Chondrocyte (in vitro differentiated cells): ENCODE data around the gene CFAP97D2. TPM values are rescaled to one million over a fixed set of nuclear protein-coding genes. Genes with fewer than 3 reads are reported as not detected.
"Not testable (repeated sequence)": the region's sequence is repeated elsewhere in the genome, so short reads cannot be mapped to it uniquely, and the experiment has no call there.

Source experiments
- DNase-seq: peaks from one replicate; pipeline ENCODE4 v3.0.0; 2021; ENCODE audit warnings: mixed read lengths, low spot score
- H3K27ac Mint-ChIP-seq: one replicate; pipeline ENCODE4 v1.8.0; 2021; ENCODE audit warnings: mild to moderate bottlenecking, moderate library complexity, mixed read lengths; ENCODE audit not compliant: unreplicated experiment
- H3K27me3 Mint-ChIP-seq: 2 replicates; pipeline ENCODE4 v1.8.0; 2021; ENCODE audit warnings: low read depth, mixed read lengths
- H3K36me3 Mint-ChIP-seq: 2 replicates; pipeline ENCODE4 v1.8.0; 2021; ENCODE audit warnings: low read depth, mixed read lengths
- H3K4me1 Mint-ChIP-seq: 2 replicates; pipeline ENCODE4 v1.8.0; 2021; ENCODE audit warnings: low read depth, mild to moderate bottlenecking, mixed read lengths
- H3K4me3 Mint-ChIP-seq: one replicate; pipeline ENCODE4 v1.8.0; 2021; ENCODE audit warnings: mild to moderate bottlenecking, moderate library complexity, mixed read lengths; ENCODE audit not compliant: unreplicated experiment
- H3K9me3 Mint-ChIP-seq: 2 replicates; pipeline ENCODE4 v1.8.0; 2021; ENCODE audit warnings: low read depth, mixed read lengths
- total RNA-seq: library from RNA; stranded (reverse); gene quantifications from 3 replicates; pipeline ENCODE4 v1.2.1, GENCODE V29; 2021
- TF ChIP-seq, protein P1 (sequence below): fragments of 200-600 bp; sonication (generic); IDR thresholded peaks from 2 replicates; pipeline ENCODE4 v1.5.0; 2021; ENCODE audit warnings: antibody characterized with exemption, mild to moderate bottlenecking, moderate library complexity

The CFAP97D2 gene
- total RNA-seq, 1 donor from 2014 or later: not detected

DNA sequence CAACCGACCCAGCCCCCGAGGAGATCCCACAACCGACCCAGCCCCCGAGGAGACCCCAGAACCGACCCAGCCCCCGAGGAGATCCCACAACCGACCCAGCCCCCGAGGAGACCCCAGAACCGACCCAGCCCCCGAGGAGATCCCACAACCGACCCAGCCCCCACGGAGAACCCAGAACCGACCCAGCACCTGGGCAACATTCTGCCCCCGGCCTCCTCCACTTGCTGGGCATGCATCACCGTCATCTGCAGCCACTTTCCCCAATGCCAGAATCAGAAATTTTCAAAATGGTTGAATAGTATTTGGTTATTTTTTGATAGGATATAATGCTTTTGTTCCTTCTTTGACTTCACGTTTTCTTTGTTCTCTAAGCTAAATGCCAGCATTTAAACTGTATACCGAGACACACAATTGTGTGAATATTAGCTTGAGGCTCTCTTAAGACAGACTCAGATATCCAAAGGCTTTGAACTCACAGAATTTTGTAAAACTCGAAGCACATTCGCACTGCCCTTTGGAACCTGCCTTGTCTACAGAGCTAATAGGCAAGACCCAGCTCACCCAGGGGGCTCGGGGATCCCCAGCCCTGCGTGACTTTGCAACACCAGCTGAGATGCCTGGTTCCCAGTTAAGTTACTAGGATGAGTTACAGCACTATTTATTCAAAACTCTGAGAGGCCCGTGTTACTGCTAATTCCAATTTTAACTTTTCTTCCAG lies 31.1 kb upstream of the CFAP97D2 start:
- peaks cover 5% of the 10 kb centered on the region for H3K4me1 Mint-ChIP-seq
- TF ChIP-seq, protein P1, sequence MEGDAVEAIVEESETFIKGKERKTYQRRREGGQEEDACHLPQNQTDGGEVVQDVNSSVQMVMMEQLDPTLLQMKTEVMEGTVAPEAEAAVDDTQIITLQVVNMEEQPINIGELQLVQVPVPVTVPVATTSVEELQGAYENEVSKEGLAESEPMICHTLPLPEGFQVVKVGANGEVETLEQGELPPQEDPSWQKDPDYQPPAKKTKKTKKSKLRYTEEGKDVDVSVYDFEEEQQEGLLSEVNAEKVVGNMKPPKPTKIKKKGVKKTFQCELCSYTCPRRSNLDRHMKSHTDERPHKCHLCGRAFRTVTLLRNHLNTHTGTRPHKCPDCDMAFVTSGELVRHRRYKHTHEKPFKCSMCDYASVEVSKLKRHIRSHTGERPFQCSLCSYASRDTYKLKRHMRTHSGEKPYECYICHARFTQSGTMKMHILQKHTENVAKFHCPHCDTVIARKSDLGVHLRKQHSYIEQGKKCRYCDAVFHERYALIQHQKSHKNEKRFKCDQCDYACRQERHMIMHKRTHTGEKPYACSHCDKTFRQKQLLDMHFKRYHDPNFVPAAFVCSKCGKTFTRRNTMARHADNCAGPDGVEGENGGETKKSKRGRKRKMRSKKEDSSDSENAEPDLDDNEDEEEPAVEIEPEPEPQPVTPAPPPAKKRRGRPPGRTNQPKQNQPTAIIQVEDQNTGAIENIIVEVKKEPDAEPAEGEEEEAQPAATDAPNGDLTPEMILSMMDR: no peak
- no peaks in the 10 kb centered on the region for H3K36me3 Mint-ChIP-seq
- H3K4me3 Mint-ChIP-seq: no peak overlapping the region
- no peak for DNase-seq
- H3K9me3 Mint-ChIP-seq: no peaks in the 10 kb centered on the region
- peaks cover 5% of the 10 kb centered on the region for H3K27me3 Mint-ChIP-seq
- H3K27ac Mint-ChIP-seq: no peak overlapping the region

DNA sequence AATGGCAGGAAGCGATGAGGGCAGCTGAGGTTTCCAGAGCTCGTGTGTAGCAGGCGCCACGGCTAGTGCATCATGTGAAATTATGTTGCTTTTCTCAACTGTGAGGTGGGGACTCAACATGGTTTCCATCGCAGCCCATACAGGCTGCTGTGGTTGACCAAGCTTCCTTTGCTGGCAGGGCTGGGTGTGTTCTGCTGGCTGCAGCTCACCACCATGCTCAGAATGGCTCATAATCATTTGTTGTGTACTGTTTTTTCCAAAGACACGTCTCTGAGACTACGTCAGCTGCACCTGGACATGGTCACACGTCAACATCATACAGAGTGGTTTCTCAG lies 30.6 kb upstream of the CFAP97D2 start:
- TF ChIP-seq, protein P1: no peak
- no peaks in the 10 kb centered on the region for H3K9me3 Mint-ChIP-seq
- H3K4me3 Mint-ChIP-seq: no peak overlapping the region
- DNase-seq: no peak
- H3K27ac Mint-ChIP-seq: no peak overlapping the region
- peaks cover 10% of the 10 kb centered on the region for H3K4me1 Mint-ChIP-seq
- H3K36me3 Mint-ChIP-seq: no peaks in the 10 kb centered on the region
- H3K27me3 Mint-ChIP-seq: peaks cover 5% of the 10 kb centered on the region

DNA sequence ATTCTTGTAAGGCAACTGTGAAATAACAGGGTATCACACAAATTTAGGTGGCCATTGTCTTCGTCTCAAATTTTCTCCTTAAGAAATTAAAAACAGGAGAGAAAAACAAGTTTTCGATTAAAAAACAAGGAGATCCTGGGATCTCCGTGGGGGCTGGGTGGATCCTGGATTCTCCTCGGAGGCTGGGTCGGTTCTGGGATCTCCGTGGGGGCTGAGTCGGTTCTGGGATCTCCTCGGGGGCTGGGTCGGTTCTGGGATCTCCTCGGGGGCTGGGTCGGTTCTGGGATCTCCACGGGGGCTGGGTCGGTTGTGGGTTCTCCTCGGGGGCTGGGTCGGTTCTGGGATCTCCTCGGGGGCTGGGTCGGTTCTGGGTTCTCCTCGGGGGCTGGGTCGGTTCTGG lies 30.2 kb upstream of the CFAP97D2 start:
- H3K27ac Mint-ChIP-seq, H3K4me3 Mint-ChIP-seq: not testable (repeated sequence)
- H3K4me1 Mint-ChIP-seq: peaks cover 14% of the 10 kb centered on the region

DNA sequence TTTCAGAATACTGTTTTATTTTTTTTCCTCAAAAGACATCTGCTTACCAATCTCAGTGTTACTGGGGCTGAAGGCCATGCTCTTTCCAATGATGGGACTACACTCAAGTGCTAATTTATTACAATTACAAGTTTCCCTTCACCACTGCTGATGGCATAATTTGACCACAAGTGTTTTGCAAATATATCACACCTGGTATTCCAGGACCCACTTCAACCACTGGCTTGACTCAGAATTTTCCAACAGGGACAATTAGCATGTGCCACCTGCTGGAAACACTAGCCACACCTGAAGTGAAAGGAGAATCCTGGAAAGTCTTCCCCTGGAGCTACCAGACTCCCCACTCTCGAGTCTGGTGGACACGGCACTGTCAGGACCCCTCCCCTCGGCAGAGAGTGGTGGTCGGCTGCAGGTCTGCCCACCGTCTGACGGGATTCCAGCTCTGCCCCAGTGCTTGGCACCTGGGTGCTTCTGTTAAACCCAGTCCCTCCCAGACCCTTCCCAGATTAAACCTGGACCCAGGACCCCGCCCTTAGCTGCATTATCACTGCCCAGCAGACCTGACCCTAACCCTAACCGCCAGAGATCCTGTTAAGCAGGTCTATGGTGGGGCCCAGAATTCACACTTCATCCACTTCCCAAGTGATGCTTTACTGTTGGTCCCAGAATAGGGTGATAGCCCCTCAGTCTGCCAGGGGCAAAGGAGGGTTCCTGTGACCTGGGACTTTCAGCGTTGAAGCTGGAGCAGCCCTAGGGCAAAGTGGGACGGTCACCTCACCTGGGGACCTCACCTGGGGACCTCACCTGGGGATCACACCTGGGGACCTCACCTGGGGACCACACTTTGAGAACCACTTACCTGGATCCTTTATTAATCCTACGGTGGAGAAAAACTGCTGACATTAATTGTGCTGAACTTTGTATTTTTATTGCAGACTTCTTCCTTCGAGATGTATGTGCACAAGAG lies 29.0 kb upstream of the CFAP97D2 start:
- no peak overlapping the region for H3K27ac Mint-ChIP-seq
- H3K27me3 Mint-ChIP-seq: peaks cover 5% of the 10 kb centered on the region
- H3K4me1 Mint-ChIP-seq: peaks cover 14% of the 10 kb centered on the region
- H3K4me3 Mint-ChIP-seq: no peak overlapping the region
- TF ChIP-seq, protein P1: no peak
- H3K9me3 Mint-ChIP-seq: peaks cover 3% of the 10 kb centered on the region
- no peak for DNase-seq
- H3K36me3 Mint-ChIP-seq: no peaks in the 10 kb centered on the region

More for the DNA sequence above, 30.2 kb upstream of the CFAP97D2 start:
- not testable (repeated sequence) for H3K9me3 Mint-ChIP-seq, DNase-seq, H3K27me3 Mint-ChIP-seq, H3K36me3 Mint-ChIP-seq

DNA sequence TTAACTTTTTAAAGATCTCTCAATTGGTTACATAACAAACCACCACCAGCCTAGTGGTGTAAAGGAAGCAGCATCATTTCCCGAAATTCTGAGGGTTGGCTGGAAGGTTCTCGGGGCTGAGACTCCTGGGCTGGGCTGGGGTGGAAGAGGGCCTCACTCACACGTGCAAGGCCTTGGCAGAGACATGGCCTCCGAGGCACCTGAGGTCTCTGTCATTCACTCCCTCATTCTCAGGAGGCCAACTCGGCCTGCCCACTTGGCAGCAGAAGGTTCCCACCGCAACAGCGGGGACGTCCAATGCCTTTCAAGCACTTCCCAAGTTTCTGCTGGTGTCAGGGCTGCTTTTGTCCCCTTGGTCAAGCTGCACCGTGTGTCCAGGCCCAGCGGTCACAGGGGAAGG lies 28.0 kb upstream of the CFAP97D2 start:
- Mint-ChIP-seq H3K27me3 (peaks cover 3% of the 10 kb centered on the region), H3K27ac (no peak overlapping the region), H3K36me3 (no peaks in the 10 kb centered on the region), H3K4me1 (peaks cover 14% of the 10 kb centered on the region), H3K9me3 (peaks cover 3% of the 10 kb centered on the region), H3K4me3 (no peak overlapping the region)
- TF ChIP-seq, protein P1: no peak
- DNase-seq: no peak
